Effector CD8-positive, alpha-beta T cell (primary cell): Measurements from ENCODE around the gene RPL23.
A peak's percentile ranks its signal among the peaks of the same experiment; 100 is the strongest.

Experiments
- DNase-seq: peaks from one replicate; lab custom pipeline; 2025; lab: John Stamatoyannopoulos, UW

RPL23 gene

GRCh38 chr17:38883592-38884526 is 30.3 kb upstream of the RPL23 start:
- no peak for DNase-seq

GRCh38 chr17:38882870-38883269 is 29.3 kb upstream of the RPL23 start:
- no peak for DNase-seq

GRCh38 chr17:38881600-38882191 is 28.2 kb upstream of the RPL23 start:
- peak; percentile 40 for DNase-seq

GRCh38 chr17:38879878-38880665 is 26.6 kb upstream of the RPL23 start:
- DNase-seq = no peak

- peak; percentile 29 for DNase-seq
Observed at GRCh38 chr17:38877130-38877851, 23.8 kb upstream of the RPL23 start.

- DNase-seq = no peak
Observed at GRCh38 chr17:38875477-38876075, 22.1 kb upstream of the RPL23 start.

GRCh38 chr17:38874505-38875400 is 21.2 kb upstream of the RPL23 start:
- no peak for DNase-seq

- no peak for DNase-seq
Observed at GRCh38 chr17:38873640-38874380, 20.3 kb upstream of the RPL23 start.

GRCh38 chr17:38872671-38873385 is 19.3 kb upstream of the RPL23 start:
- DNase-seq = no peak

GRCh38 chr17:38872027-38872511 is 18.5 kb upstream of the RPL23 start:
- DNase-seq = no peak

- peak; percentile 30 for DNase-seq
Observed at GRCh38 chr17:38871247-38872015, 17.9 kb upstream of the RPL23 start.

GRCh38 chr17:38870259-38871165 is 17.0 kb upstream of the RPL23 start:
- DNase-seq = peak; percentile 54

GRCh38 chr17:38869526-38870258 is 16.2 kb upstream of the RPL23 start, which contains the start of gene LASP1:
Gene LASP1 (plus strand): TSS chr17:38870058. CDS start chr17:38870190, 132 bp downstream.
- DNase-seq = peak; percentile 76

GRCh38 chr17:38868817-38869525 is 15.4 kb upstream of the RPL23 start:
- peak; percentile 75 for DNase-seq
